H9 (cell line): ENCODE results near the gene MBIP. TPM values are rescaled to one million over a fixed set of nuclear protein-coding genes. Genes with fewer than 3 reads are reported as not detected.
A peak's percentile ranks its signal among the peaks of the same experiment; 100 is the strongest.

ENCODE experiments used
- DNase-seq: peaks from one replicate; pipeline ENCODE4 v3.0.0-alpha.2; 2017
- H2AFZ ChIP-seq: one replicate; pipeline ENCODE4 v1.6.1; 2013; ENCODE audit warnings: mild to moderate bottlenecking, low read length, control low read depth, moderate library complexity
- H2AK5ac ChIP-seq: 2 replicates; pipeline ENCODE4 v1.6.1; 2013; ENCODE audit warnings: low read length, control low read depth, mixed read lengths; ENCODE audit not compliant: insufficient read length
- H2BK120ac ChIP-seq: one replicate; pipeline ENCODE4 v1.6.1; 2013; ENCODE audit warnings: low read depth, mild to moderate bottlenecking, low read length, control low read depth, inconsistent platforms; ENCODE audit not compliant: poor library complexity, severe bottlenecking
- H2BK12ac ChIP-seq: 2 replicates; pipeline ENCODE4 v1.6.1; 2013; ENCODE audit warnings: low read length, control low read depth, mixed read lengths, low read depth; ENCODE audit not compliant: insufficient read length
- H2BK15ac ChIP-seq: 2 replicates; pipeline ENCODE4 v1.6.1; 2013; ENCODE audit warnings: low read depth, low read length, control low read depth
- H2BK20ac ChIP-seq: one replicate; pipeline ENCODE4 v1.6.1; 2013; ENCODE audit warnings: low read depth, mild to moderate bottlenecking, low read length, control low read depth, inconsistent platforms; ENCODE audit not compliant: poor library complexity, severe bottlenecking
- H2BK5ac ChIP-seq: 2 replicates; pipeline ENCODE4 v1.6.1; 2013; ENCODE audit warnings: low read length, control low read depth, mixed read lengths; ENCODE audit not compliant: insufficient read length
- H3K14ac ChIP-seq: 2 replicates; pipeline ENCODE4 v1.6.1; 2013; ENCODE audit warnings: low read length, control low read depth; ENCODE audit not compliant: insufficient read depth
- H3K18ac ChIP-seq: 2 replicates; pipeline ENCODE4 v1.6.1; 2013; ENCODE audit warnings: low read depth, mild to moderate bottlenecking, mixed read lengths, low read length, control low read depth; ENCODE audit not compliant: insufficient read length
- H3K23ac ChIP-seq: 2 replicates; pipeline ENCODE4 v1.6.1; 2013; ENCODE audit warnings: low read length, control low read depth, mixed read lengths, low read depth; ENCODE audit not compliant: insufficient read length
- H3K23me2 ChIP-seq: 2 replicates; pipeline ENCODE4 v1.6.1; 2013; ENCODE audit warnings: low read depth, mild to moderate bottlenecking, mixed read lengths, low read length, control low read depth; ENCODE audit not compliant: insufficient read length, poor library complexity, severe bottlenecking
- H3K27ac ChIP-seq: 2 replicates; pipeline ENCODE4 v1.5.1; 2013; ENCODE audit warnings: low read length, control low read depth, mixed read lengths, low read depth; ENCODE audit not compliant: insufficient read length
- H3K27me3 ChIP-seq: 2 replicates; pipeline ENCODE4 v1.6.1; 2013; ENCODE audit warnings: low read length, control low read depth, inconsistent platforms; ENCODE audit not compliant: insufficient read depth
- H3K4ac ChIP-seq: 2 replicates; pipeline ENCODE4 v1.6.1; 2013; ENCODE audit warnings: low read depth, mild to moderate bottlenecking, control low read depth, inconsistent platforms, low read length, moderate library complexity
- H3K4me1 ChIP-seq: 2 replicates; pipeline ENCODE4 v1.6.1; 2013; ENCODE audit warnings: low read length, control low read depth, inconsistent platforms; ENCODE audit not compliant: insufficient read depth
- H3K4me2 ChIP-seq: 2 replicates; pipeline ENCODE4 v1.6.1; 2013; ENCODE audit warnings: low read length, control low read depth, mixed read lengths; ENCODE audit not compliant: insufficient read length, insufficient read depth
- H3K56ac ChIP-seq: 2 replicates; pipeline ENCODE4 v1.6.1; 2013; ENCODE audit warnings: low read depth, mild to moderate bottlenecking, mixed read lengths, low read length, control low read depth; ENCODE audit not compliant: insufficient read length
- H3K79me1 ChIP-seq: 2 replicates; pipeline ENCODE4 v1.6.1; 2013; ENCODE audit warnings: low read depth, mild to moderate bottlenecking, moderate library complexity, low read length, control low read depth, inconsistent platforms; ENCODE audit not compliant: insufficient read depth, poor library complexity, severe bottlenecking
- H3K79me2 ChIP-seq: 2 replicates; pipeline ENCODE4 v1.6.1; 2013; ENCODE audit warnings: low read length, control low read depth, inconsistent platforms; ENCODE audit not compliant: insufficient read depth
- H3K9ac ChIP-seq: 2 replicates; pipeline ENCODE4 v1.6.1; 2013; ENCODE audit warnings: low read length, control low read depth, mixed read lengths; ENCODE audit not compliant: insufficient read length; ENCODE audit errors: extremely low read depth
- H3K9me3 ChIP-seq: one replicate; pipeline ENCODE4 v1.6.1; 2013; ENCODE audit warnings: low read depth, low read length, inconsistent platforms; ENCODE audit not compliant: control insufficient read depth
- H3T11ph ChIP-seq: one replicate; pipeline ENCODE4 v1.6.1; 2013; ENCODE audit warnings: mild to moderate bottlenecking, low read length, control low read depth, inconsistent platforms
- H4K20me1 ChIP-seq: one replicate; pipeline ENCODE4 v1.6.1; 2013; ENCODE audit not compliant: control insufficient read depth, insufficient read length, insufficient read depth
- H4K5ac ChIP-seq: 2 replicates; pipeline ENCODE4 v1.6.1; 2013; ENCODE audit warnings: low read depth, mild to moderate bottlenecking, mixed read lengths, low read length, control low read depth; ENCODE audit not compliant: insufficient read length
- H4K8ac ChIP-seq: replicated peaks from 2 replicates; pipeline ENCODE4 v1.6.1; 2013; ENCODE audit warnings: low read length, control low read depth, mixed read lengths, low read depth; ENCODE audit not compliant: insufficient read length
- H4K91ac ChIP-seq: 2 replicates; pipeline ENCODE4 v1.6.1; 2013; ENCODE audit warnings: low read depth, mild to moderate bottlenecking, moderate library complexity, mixed read lengths, low read length, control low read depth; ENCODE audit not compliant: insufficient read length
- H3K27ac Mint-ChIP-seq, 3 experiments: 2 replicates in 2 of 3; 3 replicates in 1 of 3; pipeline ENCODE4 v1.8.0; 2020 to 2021; ENCODE audit warnings: mixed read lengths in 3 of 3, mild to moderate bottlenecking in 1 of 3, moderate library complexity in 1 of 3
- H3K27me3 Mint-ChIP-seq: 2 replicates; pipeline ENCODE4 v1.8.0; 2021; ENCODE audit warnings: low read depth, mild to moderate bottlenecking, moderate library complexity, mixed read lengths
- H3K36me3 Mint-ChIP-seq, 3 experiments: 2 replicates in 2 of 3; 3 replicates in 1 of 3; pipeline ENCODE4 v1.8.0; 2020 to 2021; ENCODE audit warnings: low read depth in 3 of 3, mixed read lengths in 3 of 3; ENCODE audit not compliant: insufficient read depth in 1 of 3
- H3K4me1 Mint-ChIP-seq, 2 experiments: 2 replicates each; pipeline ENCODE4 v1.8.0; 2020; ENCODE audit warnings: mixed read lengths in 2 of 2
- H3K4me3 Mint-ChIP-seq, 2 experiments: 2 replicates in 1 of 2; 3 replicates in 1 of 2; pipeline ENCODE4 v1.8.0; 2020 to 2021; ENCODE audit warnings: mild to moderate bottlenecking in 2 of 2, mixed read lengths in 2 of 2, moderate library complexity in 1 of 2
- H3K9me3 Mint-ChIP-seq, 2 experiments: 2 replicates in 1 of 2; 3 replicates in 1 of 2; pipeline ENCODE4 v1.8.0; 2020; ENCODE audit warnings: mild to moderate bottlenecking in 2 of 2, mixed read lengths in 2 of 2, moderate library complexity in 1 of 2
- WGBS: extraction: QIAGEN DNeasy Blood & Tissue Kit; methylation state at CpG from one replicate; pipeline ENCODE4 v1.1.7; 2013; ENCODE audit warnings: missing lambda C conversion rate, low lambda C conversion rate, mixed read lengths; ENCODE audit not compliant: insufficient read length; ENCODE audit errors: extremely low coverage; 5-methylcytosine and 5-hydroxymethylcytosine counted together
- total RNA-seq: library from RNA; stranded (reverse); gene quantifications from 2 replicates; pipeline ENCODE4 v1.2.1, GENCODE V29; 2021
- TF ChIP-seq, protein P1 (sequence below): fragments of 200-600 bp; sonication (generic); conservative IDR thresholded peaks from 3 replicates; pipeline ENCODE4 v1.8.0; 2021; ENCODE audit warnings: antibody characterized with exemption, mild to moderate bottlenecking

Gene MBIP
- total RNA-seq, 1 experiment from 2014 or later, result 29.6 TPM

DNA sequence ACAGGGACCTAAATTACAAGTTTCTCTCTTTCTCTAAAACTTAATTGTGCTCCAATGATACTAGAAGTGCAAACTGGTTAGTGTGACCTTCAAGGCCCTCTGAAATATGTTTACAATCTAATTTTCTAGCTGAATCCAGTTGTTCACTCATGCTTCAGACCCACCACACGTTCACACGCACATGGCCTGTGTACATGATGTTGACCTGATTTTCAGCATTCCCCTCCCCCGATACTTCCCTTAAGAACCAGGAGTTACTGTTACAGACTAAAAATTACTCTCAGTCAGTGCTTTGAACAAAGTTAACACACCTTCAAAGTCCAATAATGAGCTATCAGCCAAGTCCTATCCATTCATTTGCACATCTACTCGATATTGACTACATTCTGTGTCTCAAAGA, 16.5 kb downstream of the MBIP start:
- Mint-ChIP-seq H3K9me3 (no peaks in the 10 kb centered on the region), H3K36me3 (peaks cover 11 to 53% (median 51%) of the 10 kb centered on the region in 3 experiments; a peak in 6 of 7 replicates), H3K4me1 (no peaks in the 10 kb centered on the region), H3K27me3 (no peaks in the 10 kb centered on the region), H3K4me3 (no peak overlapping the region), H3K27ac (0 out of 7 replicates have a peak overlapping the region, but pooled peaks of 1 of the 3 experiments have one; percentile 2)
- H2AK5ac ChIP-seq, result no peak overlapping the region
- no peaks in the 10 kb centered on the region for H3K23me2 ChIP-seq
- no peaks in the 10 kb centered on the region for H3K79me1 ChIP-seq
- H2AFZ ChIP-seq, result no peak overlapping the region
- no peak overlapping the region for H3K14ac ChIP-seq
- no peaks in the 10 kb centered on the region for H4K20me1 ChIP-seq
- DNase-seq, result no peak
- H2BK20ac ChIP-seq, result no peak overlapping the region
- H3K9me3 ChIP-seq, result no peaks in the 10 kb centered on the region
- H3K4ac ChIP-seq, result no peak overlapping the region
- H2BK15ac ChIP-seq, result no peak overlapping the region
- H4K8ac ChIP-seq, result no peak overlapping the region
- H2BK5ac ChIP-seq, result no peak overlapping the region
- no CpG with 5 or more reads among the region's 4 CpGs for WGBS
- no peaks in the 10 kb centered on the region for H3K4me1 ChIP-seq
- no peak overlapping the region for H3K4me2 ChIP-seq
- H3K23ac ChIP-seq, result no peak overlapping the region
- no peak overlapping the region for H3T11ph ChIP-seq
- no peak overlapping the region for H3K18ac ChIP-seq
- H2BK12ac ChIP-seq, result no peak overlapping the region
- H4K5ac ChIP-seq, result no peak overlapping the region
- H3K9ac ChIP-seq, result no peak overlapping the region
- no peaks in the 10 kb centered on the region for H3K27me3 ChIP-seq
- TF ChIP-seq, protein P1, sequence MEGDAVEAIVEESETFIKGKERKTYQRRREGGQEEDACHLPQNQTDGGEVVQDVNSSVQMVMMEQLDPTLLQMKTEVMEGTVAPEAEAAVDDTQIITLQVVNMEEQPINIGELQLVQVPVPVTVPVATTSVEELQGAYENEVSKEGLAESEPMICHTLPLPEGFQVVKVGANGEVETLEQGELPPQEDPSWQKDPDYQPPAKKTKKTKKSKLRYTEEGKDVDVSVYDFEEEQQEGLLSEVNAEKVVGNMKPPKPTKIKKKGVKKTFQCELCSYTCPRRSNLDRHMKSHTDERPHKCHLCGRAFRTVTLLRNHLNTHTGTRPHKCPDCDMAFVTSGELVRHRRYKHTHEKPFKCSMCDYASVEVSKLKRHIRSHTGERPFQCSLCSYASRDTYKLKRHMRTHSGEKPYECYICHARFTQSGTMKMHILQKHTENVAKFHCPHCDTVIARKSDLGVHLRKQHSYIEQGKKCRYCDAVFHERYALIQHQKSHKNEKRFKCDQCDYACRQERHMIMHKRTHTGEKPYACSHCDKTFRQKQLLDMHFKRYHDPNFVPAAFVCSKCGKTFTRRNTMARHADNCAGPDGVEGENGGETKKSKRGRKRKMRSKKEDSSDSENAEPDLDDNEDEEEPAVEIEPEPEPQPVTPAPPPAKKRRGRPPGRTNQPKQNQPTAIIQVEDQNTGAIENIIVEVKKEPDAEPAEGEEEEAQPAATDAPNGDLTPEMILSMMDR, result no peak
- no peak overlapping the region for H2BK120ac ChIP-seq
- no peak overlapping the region for H3K56ac ChIP-seq
- no peak overlapping the region for H3K27ac ChIP-seq
- H4K91ac ChIP-seq, result no peak overlapping the region
- no peaks in the 10 kb centered on the region for H3K79me2 ChIP-seq
